Tongue (tissue), 2 donors: ENCODE measurements around the gene PEX19. TPM values are rescaled to one million over a fixed set of nuclear protein-coding genes. Genes with fewer than 3 reads are reported as not detected.

Source experiments
- DNase-seq: peaks from one replicate; pipeline ENCODE4 v3.0.0-alpha.2; 2015
- total RNA-seq: library from RNA; depleted of rRNA; stranded (reverse); fragments of >200 nt; gene quantifications from one replicate; pipeline ENCODE4 v1.2.3, GENCODE V29; 2014

PEX19 gene
- total RNA-seq, 1 donor from 2014 or later: 51.4 TPM

GRCh38 chr1:160277330-160277729 lies 7.6 kb downstream of the PEX19 start:
- DNase-seq: no peak

DNA sequence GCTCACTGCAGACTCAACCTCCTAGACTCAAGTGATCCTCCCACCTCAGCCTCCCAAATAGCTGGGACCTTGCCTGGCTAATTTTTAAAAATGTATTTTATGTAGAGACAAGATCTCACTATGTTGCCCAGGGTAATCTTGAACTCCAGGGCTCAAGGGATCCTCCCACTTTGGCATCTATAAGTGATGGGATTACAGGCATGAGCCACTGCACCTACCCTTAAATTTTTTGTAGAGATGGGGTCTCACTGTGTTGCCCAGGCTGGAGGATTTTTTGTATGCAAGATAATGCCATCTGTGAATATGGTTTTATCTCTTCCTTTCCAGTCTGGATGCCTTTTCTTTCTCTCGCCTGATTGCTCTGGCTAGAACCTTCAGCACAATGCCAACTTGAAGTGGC lies 13.9 kb downstream of the PEX19 start:
- no peak for DNase-seq

GRCh38 chr1:160267284-160267991 lies 17.5 kb downstream of the PEX19 start:
- no peak for DNase-seq

GRCh38 chr1:160264795-160265307 lies 20.1 kb downstream of the PEX19 start:
- DNase-seq: no peak

DNA sequence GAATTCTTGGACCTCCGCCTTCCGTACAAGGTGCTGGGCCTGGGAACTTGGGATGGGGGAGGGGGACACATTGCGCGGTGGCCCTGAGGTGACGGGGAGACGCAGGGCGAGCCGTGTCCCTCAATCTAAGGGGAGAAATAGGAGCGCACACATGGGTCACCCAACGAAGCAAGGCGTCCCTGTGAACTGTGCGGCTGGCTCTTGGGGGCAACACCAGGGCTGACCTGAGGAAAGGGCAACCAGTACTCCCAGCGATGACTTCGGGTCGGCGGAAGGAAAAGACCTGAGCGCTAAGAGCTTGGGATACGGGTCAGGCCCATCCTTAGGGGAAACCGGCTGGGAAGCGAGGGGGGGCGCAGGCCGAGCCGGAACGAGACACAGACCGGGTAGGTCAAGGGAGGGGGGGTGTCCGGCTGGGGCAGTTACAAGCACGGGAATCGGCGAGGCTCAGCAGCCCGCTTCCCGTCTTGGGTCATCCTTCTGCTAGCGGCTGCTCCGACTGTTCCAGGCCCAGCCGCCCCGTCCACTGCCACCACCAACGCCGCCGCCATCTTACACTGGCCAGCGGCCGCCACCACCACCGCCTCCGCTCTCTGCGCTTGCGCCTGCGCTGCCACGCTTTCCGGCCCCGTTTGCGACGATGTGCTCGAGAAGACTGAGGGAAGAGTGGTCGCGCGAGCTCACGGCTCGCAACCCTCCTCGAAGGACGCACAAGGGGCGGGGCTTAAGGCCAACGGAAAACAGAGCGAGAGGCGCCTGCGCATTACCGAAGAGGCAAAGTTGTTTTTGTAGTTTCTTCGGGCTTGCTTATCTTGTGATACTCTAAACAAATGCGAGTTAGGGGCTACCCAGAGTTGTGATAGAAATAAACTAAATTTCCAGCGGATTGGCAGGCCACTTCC lies 22.8 kb downstream of the PEX19 start, which contains the start of gene DCAF8:
Gene DCAF8, minus strand, starts transcription at position 657 of the 902 bp plus-strand sequence. CDS start 18,541 bp downstream, outside the sequence.
- DNase-seq: peak; percentile 100

DNA sequence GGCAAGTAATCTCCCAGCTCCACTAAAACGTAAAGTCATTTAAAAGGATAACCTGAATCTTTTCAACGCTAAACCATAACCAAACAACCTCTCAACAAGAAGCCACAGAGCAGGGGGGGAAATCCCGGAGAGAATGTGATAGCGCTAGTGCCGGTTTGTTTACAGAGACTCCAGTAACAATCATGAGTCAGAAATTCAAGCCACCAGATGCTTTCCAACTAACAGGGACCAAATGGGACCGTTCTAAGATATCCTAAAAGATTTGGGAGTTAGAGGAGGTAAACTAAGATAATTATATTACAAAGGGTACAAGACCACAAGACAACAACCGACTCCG lies 23.4 kb downstream of the PEX19 start:
- peak; percentile 79 for DNase-seq

GRCh38 chr1:160260406-160261382 lies 24.2 kb downstream of the PEX19 start:
- DNase-seq: peak; percentile 64

- no peak for DNase-seq
Measured at GRCh38 chr1:160258177-160258798, 26.6 kb downstream of the PEX19 start.

- no peak for DNase-seq
Measured at GRCh38 chr1:160257411-160258015, 27.4 kb downstream of the PEX19 start.

- DNase-seq: no peak
Measured at GRCh38 chr1:160256396-160257046, 28.4 kb downstream of the PEX19 start.

- no peak for DNase-seq
Measured at GRCh38 chr1:160255781-160256300, 29.1 kb downstream of the PEX19 start.

GRCh38 chr1:160251687-160252526 lies 33.0 kb downstream of the PEX19 start:
- peak; percentile 92 for DNase-seq

- peak; percentile 89 for DNase-seq
Measured at GRCh38 chr1:160251011-160251410, 33.9 kb downstream of the PEX19 start.

GRCh38 chr1:160247053-160247452 lies 37.9 kb downstream of the PEX19 start:
- DNase-seq: no peak

DNA sequence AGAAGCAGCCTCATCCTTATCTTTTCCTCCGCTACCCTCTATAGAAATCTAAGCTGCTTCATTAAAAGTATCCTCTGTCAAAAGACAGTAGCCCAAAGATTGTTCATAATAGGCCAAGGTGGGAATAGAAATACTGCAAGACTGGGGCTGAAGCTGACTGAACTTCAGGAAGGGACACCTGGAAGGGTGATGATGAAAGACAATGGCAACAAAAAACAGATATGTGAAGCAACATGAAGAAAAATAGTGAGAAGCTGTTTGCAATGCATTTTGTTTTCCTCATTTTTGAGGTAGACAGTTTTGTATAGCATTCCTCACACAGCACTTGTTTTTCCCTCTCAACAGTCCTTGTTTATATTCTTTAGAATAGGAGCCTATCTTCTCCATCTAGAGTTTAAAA lies 39.5 kb downstream of the PEX19 start:
- DNase-seq: no peak

DNA sequence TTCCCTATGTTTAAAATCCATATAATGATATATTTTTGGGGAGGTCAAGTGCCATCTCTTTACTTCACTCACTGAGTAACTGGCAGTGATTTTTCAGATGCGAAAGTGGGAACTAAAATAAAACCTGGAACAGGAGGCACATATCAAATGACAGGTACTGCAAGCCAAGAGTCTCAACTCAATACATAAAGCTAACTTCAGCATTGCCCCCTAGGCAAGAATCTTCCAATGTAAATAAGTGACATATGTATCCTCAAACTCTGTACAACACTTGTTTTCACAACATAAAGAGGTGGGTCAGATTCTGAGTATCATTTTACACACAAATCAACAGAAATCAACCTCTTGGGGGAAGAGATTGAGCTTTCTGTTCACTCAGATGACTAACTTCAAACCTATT lies 40.7 kb downstream of the PEX19 start:
- no peak for DNase-seq

DNA sequence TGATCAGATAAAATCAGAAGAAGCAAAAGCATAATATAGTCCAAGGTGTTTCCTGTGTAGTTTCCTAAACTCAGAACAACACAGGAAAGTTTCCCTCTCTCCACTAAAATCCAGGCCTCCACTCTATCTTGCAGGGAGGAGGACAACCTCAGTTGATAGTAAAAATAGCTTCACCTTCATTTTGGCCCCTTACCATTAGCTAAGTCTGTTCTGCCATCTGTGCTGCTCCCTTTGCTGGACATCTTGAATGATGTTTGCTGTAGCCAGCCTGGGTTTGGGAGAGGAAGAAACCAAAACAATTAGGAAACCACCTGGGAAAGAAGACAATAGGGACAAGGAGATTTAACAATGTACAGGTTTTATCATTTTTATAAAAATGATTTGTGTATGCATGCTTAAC lies 41.2 kb downstream of the PEX19 start:
- no peak for DNase-seq

GRCh38 chr1:160239582-160240299 lies 45.2 kb downstream of the PEX19 start:
- no peak for DNase-seq

- DNase-seq: no peak
Measured at GRCh38 chr1:160238408-160238807, 46.5 kb downstream of the PEX19 start.
